Activated CD8-positive, alpha-beta memory T cell treated with anti-CD3 and anti-CD28 coated beads, Interleukin-2, amount 50 U/mL, for 24 hours (primary cell): ENCODE results near the gene OR4F17.
"Not testable (repeated sequence)": the region's sequence is repeated elsewhere in the genome, so short reads cannot be mapped to it uniquely, and the experiment has no call there.

ENCODE experiments used
- DNase-seq: peaks from one replicate; pipeline ENCODE4 v3.0.0-alpha.2; 2020; ENCODE audit errors: extremely low read depth

Gene OR4F17

GRCh38 chr19:106804-107203 is at the start of gene OR4F17:
Gene OR4F17, plus strand, starts transcription at chr19:107104. Its CDS starts 3,575 bp downstream, at chr19:110679.
- not testable (repeated sequence) for DNase-seq

- DNase-seq, result not testable (repeated sequence)
Observed at GRCh38 chr19:70793-71192, 36.1 kb upstream of the OR4F17 start.

- not testable (repeated sequence) for DNase-seq
Observed at GRCh38 chr19:82864-83263, 24.0 kb upstream of the OR4F17 start.

- DNase-seq, result not testable (repeated sequence)
Observed at GRCh38 chr19:83626-84025, 23.3 kb upstream of the OR4F17 start.

- DNase-seq, result not testable (repeated sequence)
Observed at GRCh38 chr19:90678-91077, 16.2 kb upstream of the OR4F17 start.

DNA sequence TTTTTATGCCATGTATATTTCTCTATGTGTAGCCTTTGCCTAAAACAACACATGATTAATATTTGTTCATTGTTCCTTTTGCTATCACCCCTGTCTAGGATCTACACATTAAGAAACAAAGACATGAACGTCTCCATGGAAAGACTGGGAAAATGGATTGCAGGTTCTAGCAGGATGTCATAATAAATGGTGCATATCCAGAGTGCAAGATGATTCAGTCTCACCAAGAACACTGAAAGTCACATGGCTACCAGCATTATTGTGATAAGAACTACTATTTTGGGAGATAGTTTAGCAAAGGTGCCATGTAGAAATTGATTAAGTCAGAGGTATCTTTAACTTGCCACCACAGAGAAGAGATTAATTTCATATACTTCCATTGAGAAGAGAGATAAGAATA is 12.1 kb upstream of the OR4F17 start:
- DNase-seq, result not testable (repeated sequence)

DNA sequence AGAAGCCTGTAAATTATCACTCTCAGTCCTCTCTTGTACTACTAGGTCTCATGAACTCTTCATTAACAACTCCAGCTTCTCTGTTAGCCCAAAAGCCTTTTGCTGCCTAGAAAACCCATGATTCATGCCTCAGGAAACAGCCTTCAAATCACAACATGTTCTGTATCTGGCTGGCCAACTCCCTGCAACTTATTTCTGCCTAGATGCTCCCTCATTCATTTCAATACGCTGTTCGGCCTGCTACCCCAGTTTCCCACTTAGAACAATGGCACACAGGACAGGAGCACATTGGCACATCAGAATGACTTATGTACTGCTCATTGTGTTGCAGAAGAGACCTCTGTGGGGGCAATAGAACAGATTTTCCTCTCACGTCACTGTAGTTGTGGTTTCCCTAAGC is 9.3 kb upstream of the OR4F17 start:
- not testable (repeated sequence) for DNase-seq

- DNase-seq, result not testable (repeated sequence)
Observed at GRCh38 chr19:120443-121140, 13.7 kb downstream of the OR4F17 start.
